CD4-positive, alpha-beta T cell (primary cell): ENCODE measurements around the gene HS3ST2. TPM values are rescaled to one million over a fixed set of nuclear protein-coding genes. Genes with fewer than 3 reads are reported as not detected.

Source experiments
- ATAC-seq: fragments of 200-7000 bp; cut with Tn5 transposase; one replicate; pipeline ENCODE4 v1.10.0; 2022; ENCODE audit warnings: mild to moderate bottlenecking; ENCODE audit not compliant: poor library complexity
- CTCF ChIA-PET: fragments of 350-600 bp; sonication (Branson Sonifier 250); formaldehyde crosslinking; loops from one replicate; lab custom pipeline; 2021; ENCODE audit warnings: antibody characterized with exemption, inconsistent platforms; lab: Charles Lee
- POLR2A ChIA-PET: fragments of 350-600 bp; sonication (Branson Sonifier 250); formaldehyde crosslinking; loops from one replicate; lab custom pipeline; 2021; ENCODE audit warnings: antibody characterized with exemption, inconsistent platforms; lab: Charles Lee
- DNase-seq, 14 experiments: peaks; one replicate each; pipeline ENCODE4 v3.0.0-alpha.2; 2013 to 2020; ENCODE audit warnings: mixed read lengths in 2 of 14
- H3K27ac ChIP-seq, 2 donors: one replicate each; pipeline versions ENCODE4 v1.5.1 to v1.7.0; 2013; ENCODE audit warnings: low read length in 2 of 2, low read depth in 1 of 2, mild to moderate bottlenecking in 1 of 2
- H3K27me3 ChIP-seq, 2 experiments: 1 replicate in 1 of 2; 2 replicates in 1 of 2; pipeline versions ENCODE4 v1.6.1 to v1.7.0; 2013; ENCODE audit warnings: low read length in 2 of 2, control low read depth in 1 of 2, mild to moderate bottlenecking in 1 of 2, moderate library complexity in 1 of 2; ENCODE audit not compliant: insufficient read depth in 2 of 2, control insufficient read depth in 1 of 2
- H3K36me3 ChIP-seq: one replicate; pipeline ENCODE4 v1.6.1; 2013; ENCODE audit warnings: low read length, control low read depth; ENCODE audit not compliant: insufficient read depth
- H3K4me1 ChIP-seq: one replicate; pipeline ENCODE4 v1.6.1; 2013; ENCODE audit warnings: low read length, control low read depth; ENCODE audit not compliant: insufficient read depth
- H3K4me3 ChIP-seq: one replicate; pipeline ENCODE4 v1.5.1; 2013; ENCODE audit warnings: mild to moderate bottlenecking, low read length, moderate library complexity
- H3K9me3 ChIP-seq, 2 experiments: 1 replicate in 1 of 2; 2 replicates in 1 of 2; pipeline versions ENCODE4 v1.6.1 to v1.7.0; 2013; ENCODE audit warnings: low read length in 2 of 2, mild to moderate bottlenecking in 2 of 2, control low read depth in 1 of 2, moderate library complexity in 1 of 2; ENCODE audit not compliant: control insufficient read depth in 1 of 2, insufficient read depth in 1 of 2
- H3K27ac Mint-ChIP-seq: one replicate; pipeline ENCODE4 v1.8.0; 2020; ENCODE audit warnings: mixed read lengths
- H3K27me3 Mint-ChIP-seq: one replicate; pipeline ENCODE4 v1.8.0; 2021; ENCODE audit warnings: mixed read lengths
- H3K36me3 Mint-ChIP-seq: one replicate; pipeline ENCODE4 v1.8.0; 2021; ENCODE audit warnings: low read depth, mixed read lengths
- H3K4me1 Mint-ChIP-seq: one replicate; pipeline ENCODE4 v1.8.0; 2021; ENCODE audit warnings: low read depth, mixed read lengths
- H3K4me3 Mint-ChIP-seq: one replicate; pipeline ENCODE4 v1.8.0; 2020; ENCODE audit warnings: mild to moderate bottlenecking, mixed read lengths
- H3K9me3 Mint-ChIP-seq: one replicate; pipeline ENCODE4 v1.8.0; 2020; ENCODE audit warnings: mixed read lengths
- CTCF ChIP-seq: fragments of 200-600 bp; IDR thresholded peaks from one replicate; pipeline ENCODE4 v1.8.0; 2022; ENCODE audit warnings: antibody characterized with exemption, mild to moderate bottlenecking
- intact Hi-C, 2 experiments: fragments of 100-400 bp; cut with DNase I in 1 of 2; cut with micrococcal nuclease in 1 of 2; formaldehyde crosslinking; loops; one replicate each; pipeline versions ENCODE4 v1.15.1 to v1.9.0; 2023 to 2025; cut with DNase I, micrococcal nuclease
- polyA plus RNA-seq, 2 donors: library from polyadenylated mRNA; unstranded; fragments of 120-200 nt; gene quantifications; one replicate each; pipeline ENCODE4 v1.2.1, GENCODE V29; 2013
- total RNA-seq, 174 experiments: library from RNA in 2 of 174; stranded (reverse) in 2 of 174; gene quantifications; one replicate each; pipeline ENCODE4 v1.2.3 and lab custom pipeline; 2021 to 2026

Gene HS3ST2
- total RNA-seq (not detected), total RNA-seq (lab: John Stamatoyannopoulos, UW) (0 to 1.6 (median 0) reads per million in 172 experiments)
- not detected for polyA plus RNA-seq (2013, experiment 1 of 2)
- not detected for polyA plus RNA-seq (2013, experiment 2 of 2)

DNA sequence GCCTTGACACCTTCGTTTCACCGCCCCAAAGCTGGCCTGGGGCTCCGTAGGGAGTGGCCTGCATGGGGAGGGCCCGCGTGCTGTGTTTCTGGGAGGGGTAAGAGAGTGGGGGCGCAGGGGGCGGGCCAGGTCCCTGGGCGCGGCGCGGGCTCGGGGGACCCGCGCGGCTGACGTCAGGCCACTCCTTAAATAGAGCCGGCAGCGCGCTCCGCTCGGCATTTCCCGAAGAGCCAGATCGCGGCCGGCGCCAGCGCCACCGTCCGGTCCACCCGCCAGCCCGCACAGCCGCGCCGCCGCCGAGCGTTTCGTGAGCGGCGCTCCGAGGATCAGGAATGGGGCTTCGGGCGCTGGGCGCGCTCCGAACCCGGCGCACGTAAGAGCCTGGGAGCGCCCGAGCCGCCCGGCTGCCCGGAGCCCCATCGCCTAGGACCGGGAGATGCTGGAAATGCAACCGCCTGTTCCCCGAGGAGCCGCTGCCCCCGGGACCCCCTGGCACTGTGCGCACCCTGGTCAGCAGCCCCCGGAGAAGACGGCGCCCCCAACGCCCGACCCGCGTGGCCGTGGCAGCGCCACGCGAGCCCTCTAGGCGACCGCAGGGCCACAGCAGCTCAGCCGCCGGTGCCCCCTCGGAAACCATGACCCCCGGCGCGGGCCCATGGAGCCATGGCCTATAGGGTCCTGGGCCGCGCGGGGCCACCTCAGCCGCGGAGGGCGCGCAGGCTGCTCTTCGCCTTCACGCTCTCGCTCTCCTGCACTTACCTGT lies at the start of gene HS3ST2:
Gene HS3ST2, plus strand, starts transcription at position 215 of the 763 bp plus-strand sequence. Its CDS starts 449 bp downstream, at position 664.
- intact Hi-C loops: no loop called here
- Histone ChIP-seq H3K27ac (no peak within 1 kb of the TSS), H3K27me3 (peaks cover 26 to 51% of the 10 kb centered on the region in 2 experiments), H3K4me3 (no peak within 1 kb of the TSS), H3K9me3 (peaks cover 0 to 8% of the 10 kb centered on the region in 2 experiments), H3K4me1 (no peaks in the 10 kb centered on the region), H3K36me3 (no peaks in the 10 kb centered on the region)
- no peak within 1 kb of the TSS for H3K27ac Mint-ChIP-seq
- ATAC-seq (no peak), DNase-seq (no peak)
- H3K36me3 Mint-ChIP-seq: no peaks in the 10 kb centered on the region
- H3K4me1 Mint-ChIP-seq: no peaks in the 10 kb centered on the region
- no peaks in the 10 kb centered on the region for H3K9me3 Mint-ChIP-seq
- peaks cover 68% of the 10 kb centered on the region for H3K27me3 Mint-ChIP-seq
- ChIA-PET POLR2A (no interaction called here), CTCF (no interaction called here)
- no peak for TF ChIP-seq CTCF
- no peak within 1 kb of the TSS for H3K4me3 Mint-ChIP-seq

DNA sequence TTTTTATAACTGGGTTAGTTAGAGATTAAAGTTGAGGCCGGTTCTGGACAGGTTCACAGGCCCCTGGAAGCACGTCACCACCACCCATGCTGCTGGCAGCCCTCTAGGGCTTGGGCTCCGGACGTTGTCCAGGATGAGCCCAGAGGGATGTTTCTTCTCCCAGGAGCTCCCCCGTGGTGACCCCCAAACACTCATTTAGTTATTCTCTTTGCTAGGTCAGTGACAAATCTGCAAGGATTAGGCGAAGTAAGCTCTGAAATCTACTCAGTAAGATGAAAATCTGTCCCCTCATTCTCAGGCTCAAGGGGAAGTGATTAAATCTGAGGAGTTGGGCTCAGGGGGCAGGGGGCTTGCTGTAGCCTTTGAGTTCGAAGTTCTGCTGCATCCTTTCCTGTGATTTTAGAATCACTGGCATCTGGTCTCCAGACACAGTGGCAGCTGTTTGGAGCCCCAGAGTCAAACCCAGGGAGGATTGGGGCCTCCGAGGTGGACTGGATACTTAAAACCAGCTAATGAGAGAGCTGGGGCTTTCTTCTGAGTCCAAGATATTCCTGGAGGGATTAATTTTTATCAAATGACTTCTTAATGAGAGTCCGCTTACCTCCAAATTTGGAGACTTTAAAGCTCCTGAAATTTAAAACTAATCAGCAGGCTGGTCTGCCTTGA lies 49.2 kb upstream of the HS3ST2 start:
- Histone ChIP-seq H3K36me3 (no peaks in the 10 kb centered on the region), H3K9me3 (no peaks in the 10 kb centered on the region), H3K27me3 (peaks cover 0 to 1% of the 10 kb centered on the region in 2 experiments), H3K4me1 (no peaks in the 10 kb centered on the region), H3K27ac (no peak overlapping the region), H3K4me3 (no peak overlapping the region)
- ATAC-seq (no peak), DNase-seq (no peak)
- intact Hi-C loops: no loop called here
- no peak for TF ChIP-seq CTCF
- Mint-ChIP-seq H3K36me3 (no peaks in the 10 kb centered on the region), H3K4me1 (no peaks in the 10 kb centered on the region), H3K27me3 (peaks cover 32% of the 10 kb centered on the region), H3K27ac (no peak overlapping the region), H3K9me3 (no peaks in the 10 kb centered on the region), H3K4me3 (no peak overlapping the region)
- ChIA-PET POLR2A (no interaction called here), CTCF (no interaction called here)

DNA sequence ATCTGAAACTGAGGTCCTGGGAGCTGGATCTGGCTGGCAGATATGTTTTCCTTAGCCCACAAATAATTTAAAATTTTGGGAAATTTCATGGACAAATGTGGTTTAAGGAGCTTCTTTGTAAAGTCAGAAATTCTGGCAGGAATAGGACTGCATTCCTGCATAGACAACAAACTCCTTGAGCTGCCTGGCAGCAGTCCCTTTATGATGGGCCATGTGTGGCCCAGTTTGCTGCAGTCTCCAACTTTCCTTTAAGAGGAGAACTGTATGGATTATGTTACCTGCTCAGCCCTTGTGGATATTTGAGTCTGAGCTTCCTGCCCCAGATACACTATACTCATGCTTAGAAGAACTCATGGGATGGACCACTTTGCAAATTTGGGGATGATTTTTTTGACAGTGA lies 48.5 kb upstream of the HS3ST2 start:
- H3K27ac Mint-ChIP-seq: no peak overlapping the region
- H3K4me1 Mint-ChIP-seq: no peaks in the 10 kb centered on the region
- ChIA-PET POLR2A (no interaction called here), CTCF (no interaction called here)
- no peaks in the 10 kb centered on the region for H3K9me3 ChIP-seq
- no peak for ATAC-seq
- H3K4me1 ChIP-seq: no peaks in the 10 kb centered on the region
- no peaks in the 10 kb centered on the region for H3K9me3 Mint-ChIP-seq
- DNase-seq: no peak
- no peak for TF ChIP-seq CTCF
- no peak overlapping the region for H3K4me3 ChIP-seq
- peaks cover 38% of the 10 kb centered on the region for H3K27me3 Mint-ChIP-seq
- intact Hi-C loops: no loop called here
- peaks cover 0 to 8% of the 10 kb centered on the region in 2 experiments for H3K27me3 ChIP-seq
- no peak overlapping the region for H3K27ac ChIP-seq
- no peak overlapping the region for H3K4me3 Mint-ChIP-seq
- no peaks in the 10 kb centered on the region for H3K36me3 ChIP-seq
- H3K36me3 Mint-ChIP-seq: no peaks in the 10 kb centered on the region
